Prostate gland (tissue), 2 donors: ENCODE data around the gene MUC2. TPM values are rescaled to one million over a fixed set of nuclear protein-coding genes. Genes with fewer than 3 reads are reported as not detected.

Experiments
- DNase-seq: peaks from one replicate; pipeline ENCODE4 v3.0.0-alpha.2; 2019; ENCODE audit warnings: low spot score
- H3K27ac ChIP-seq, 2 donors: fragments of 200-600 bp; sonication (generic); 2 replicates each; pipeline ENCODE4 v1.5.1; 2017 to 2019
- H3K27me3 ChIP-seq: fragments of 200-600 bp; sonication (generic); replicated peaks from 2 replicates; pipeline ENCODE4 v1.5.1; 2019; ENCODE audit not compliant: insufficient read depth
- H3K36me3 ChIP-seq, 2 donors: fragments of 200-600 bp; sonication (generic); 1 replicate in 1 of 2; 2 replicates in 1 of 2; pipeline versions ENCODE4 v1.5.1 to v1.8.1; 2017 to 2019
- H3K4me1 ChIP-seq: fragments of 200-600 bp; sonication (generic); replicated peaks from 2 replicates; pipeline ENCODE4 v1.5.1; 2019
- H3K4me3 ChIP-seq, 2 donors: fragments of 200-600 bp; sonication (generic); 2 replicates each; pipeline ENCODE4 v1.5.1; 2017 to 2019
- H3K9me3 ChIP-seq: fragments of 200-600 bp; sonication (generic); 2 replicates; pipeline ENCODE4 v1.5.1; 2017
- POLR2A ChIP-seq: fragments of 450-650 bp; IDR thresholded peaks from one replicate; pipeline ENCODE4 v1.6.1; 2016; ENCODE audit warnings: antibody characterized with exemption, mild to moderate bottlenecking
- POLR2AphosphoS5 ChIP-seq: sonication (generic); formaldehyde crosslinking; IDR thresholded peaks from one replicate; pipeline ENCODE4 v1.6.1; 2017; ENCODE audit warnings: antibody characterized with exemption
- WGBS: methylation state at CpG from one replicate; pipeline ENCODE4 v1.1.5; 2018; 5-methylcytosine and 5-hydroxymethylcytosine counted together
- intact Hi-C: fragments of 100-400 bp; cut with DNase I; formaldehyde crosslinking; loops from one replicate; pipeline ENCODE4 v1.14.2; 2022
- total RNA-seq, 2 donors: library from RNA; depleted of rRNA; stranded (reverse); fragments of >200 nt; gene quantifications; one replicate each; pipeline ENCODE4 v1.1.0, GENCODE V29; 2016
- TF ChIP-seq, protein P1 (sequence below), 4 experiments: fragments of 200-600 bp in 2 of 4; fragments of 450-650 bp in 2 of 4; sonication (generic) in 2 of 4; IDR thresholded peaks; 1 replicate in 3 of 4; 2 replicates in 1 of 4; pipeline ENCODE4 v1.5.1; 2016 to 2019; ENCODE audit warnings: antibody characterized with exemption in 4 of 4, mild to moderate bottlenecking in 2 of 4, moderate library complexity in 2 of 4

Gene MUC2
- total RNA-seq, 2 donors from 2014 or later: 0.11 TPM; not detected in 1

DNA sequence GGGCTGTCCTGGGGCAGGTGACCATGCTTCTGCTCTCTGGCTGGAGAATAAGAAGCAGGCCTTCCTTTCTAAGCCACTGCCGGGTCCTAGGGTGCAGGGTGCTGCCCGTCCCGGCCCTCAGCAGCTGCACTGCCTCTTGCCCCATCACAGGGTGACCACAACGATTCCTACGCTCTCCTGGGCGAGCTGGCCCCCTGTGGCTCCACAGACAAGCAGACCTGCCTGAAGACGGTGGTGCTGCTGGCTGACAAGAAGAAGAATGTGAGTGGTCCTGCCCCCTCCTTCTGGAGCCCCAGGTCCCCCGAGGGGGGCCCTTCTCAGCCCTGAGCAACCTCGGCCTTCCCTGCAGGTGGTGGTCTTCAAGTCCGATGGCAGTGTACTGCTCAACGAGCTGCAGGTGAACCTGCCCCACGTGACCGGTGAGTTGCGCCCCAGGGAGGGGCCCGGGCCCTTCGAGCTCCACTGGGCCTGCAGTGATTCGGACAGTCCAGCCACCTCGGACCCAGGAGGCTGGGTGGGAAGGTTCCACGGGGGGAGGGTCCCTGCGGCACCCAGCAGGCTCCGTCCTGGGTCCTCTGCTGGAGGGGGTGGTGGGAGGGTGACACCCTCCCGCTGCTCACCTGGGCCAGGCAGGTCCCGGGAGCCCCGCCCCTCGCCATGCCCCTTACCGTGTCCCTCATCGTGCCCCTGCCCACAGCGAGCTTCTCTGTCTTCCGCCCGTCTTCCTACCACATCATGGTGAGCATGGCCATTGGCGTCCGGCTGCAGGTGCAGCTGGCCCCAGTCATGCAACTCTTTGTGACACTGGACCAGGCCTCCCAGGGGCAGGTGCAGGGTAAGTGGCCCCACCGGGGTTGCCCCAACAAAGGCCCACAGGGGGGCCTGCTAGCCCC lies 8.3 kb downstream of the MUC2 start:
- TF ChIP-seq, protein P1, sequence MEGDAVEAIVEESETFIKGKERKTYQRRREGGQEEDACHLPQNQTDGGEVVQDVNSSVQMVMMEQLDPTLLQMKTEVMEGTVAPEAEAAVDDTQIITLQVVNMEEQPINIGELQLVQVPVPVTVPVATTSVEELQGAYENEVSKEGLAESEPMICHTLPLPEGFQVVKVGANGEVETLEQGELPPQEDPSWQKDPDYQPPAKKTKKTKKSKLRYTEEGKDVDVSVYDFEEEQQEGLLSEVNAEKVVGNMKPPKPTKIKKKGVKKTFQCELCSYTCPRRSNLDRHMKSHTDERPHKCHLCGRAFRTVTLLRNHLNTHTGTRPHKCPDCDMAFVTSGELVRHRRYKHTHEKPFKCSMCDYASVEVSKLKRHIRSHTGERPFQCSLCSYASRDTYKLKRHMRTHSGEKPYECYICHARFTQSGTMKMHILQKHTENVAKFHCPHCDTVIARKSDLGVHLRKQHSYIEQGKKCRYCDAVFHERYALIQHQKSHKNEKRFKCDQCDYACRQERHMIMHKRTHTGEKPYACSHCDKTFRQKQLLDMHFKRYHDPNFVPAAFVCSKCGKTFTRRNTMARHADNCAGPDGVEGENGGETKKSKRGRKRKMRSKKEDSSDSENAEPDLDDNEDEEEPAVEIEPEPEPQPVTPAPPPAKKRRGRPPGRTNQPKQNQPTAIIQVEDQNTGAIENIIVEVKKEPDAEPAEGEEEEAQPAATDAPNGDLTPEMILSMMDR (IDR thresholded peaks at IDR 0.05): no peak
- TF ChIP-seq POLR2AphosphoS5: no peak
- TF ChIP-seq POLR2A: no peak
- WGBS: 77% methylated on average over 24 of the region's 33 CpGs
- H3K27ac ChIP-seq: no peak overlapping the region
- no peaks in the 10 kb centered on the region for H3K36me3 ChIP-seq
- H3K4me1 ChIP-seq: no peaks in the 10 kb centered on the region
- intact Hi-C loops: no loop called here
- no peak for DNase-seq
- no peak overlapping the region for H3K4me3 ChIP-seq
- H3K27me3 ChIP-seq: no peaks in the 10 kb centered on the region
- no peaks in the 10 kb centered on the region for H3K9me3 ChIP-seq

DNA sequence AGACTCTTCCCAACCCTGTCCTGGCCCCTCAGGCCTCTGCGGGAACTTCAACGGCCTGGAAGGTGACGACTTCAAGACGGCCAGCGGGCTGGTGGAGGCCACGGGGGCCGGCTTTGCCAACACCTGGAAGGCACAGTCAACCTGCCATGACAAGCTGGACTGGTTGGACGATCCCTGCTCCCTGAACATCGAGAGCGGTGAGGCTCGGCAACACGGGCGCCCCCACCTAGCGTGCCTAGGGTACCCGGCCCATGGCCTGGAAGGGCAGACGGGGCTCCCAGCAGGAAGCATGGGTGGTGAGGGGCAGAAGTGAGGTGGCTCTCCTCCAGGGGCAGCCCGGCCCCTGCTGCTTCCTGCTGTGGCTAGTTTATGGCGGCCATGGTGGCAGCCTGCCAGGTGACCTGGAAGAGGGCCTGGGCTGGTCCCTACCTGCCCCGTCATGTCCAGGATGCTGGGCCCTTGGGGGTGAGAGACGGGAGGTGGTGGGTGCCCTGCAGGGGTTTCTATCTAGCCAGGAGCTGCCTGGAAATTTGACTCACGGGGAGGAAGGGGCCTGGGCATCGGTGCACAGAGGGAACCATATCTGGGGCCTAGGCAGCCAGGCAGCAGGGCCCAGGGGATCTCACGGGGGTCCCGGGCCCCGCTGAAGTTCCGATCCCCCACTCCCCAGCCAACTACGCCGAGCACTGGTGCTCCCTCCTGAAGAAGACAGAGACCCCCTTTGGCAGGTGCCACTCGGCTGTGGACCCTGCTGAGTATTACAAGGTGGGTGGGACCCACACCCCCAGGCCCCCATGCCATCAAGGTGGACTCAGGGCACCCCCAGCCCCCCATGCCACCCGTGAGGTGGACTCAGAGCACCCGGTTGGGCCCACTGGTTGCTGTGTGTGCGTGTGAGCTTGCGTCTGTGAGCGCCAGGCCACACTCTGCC lies 9.2 kb downstream of the MUC2 start:
- intact Hi-C loops: no loop called here
- no peaks in the 10 kb centered on the region for H3K9me3 ChIP-seq
- H3K27ac ChIP-seq: no peak overlapping the region
- 42% methylated on average over 34 of the region's 34 CpGs for WGBS
- no peaks in the 10 kb centered on the region for H3K27me3 ChIP-seq
- DNase-seq: no peak
- H3K36me3 ChIP-seq: no peaks in the 10 kb centered on the region
- no peak overlapping the region for H3K4me3 ChIP-seq
- H3K4me1 ChIP-seq: no peaks in the 10 kb centered on the region
- no peak for TF ChIP-seq POLR2AphosphoS5
- TF ChIP-seq, protein P1 (IDR thresholded peaks at IDR 0.05): no peak
- no peak for TF ChIP-seq POLR2A

DNA sequence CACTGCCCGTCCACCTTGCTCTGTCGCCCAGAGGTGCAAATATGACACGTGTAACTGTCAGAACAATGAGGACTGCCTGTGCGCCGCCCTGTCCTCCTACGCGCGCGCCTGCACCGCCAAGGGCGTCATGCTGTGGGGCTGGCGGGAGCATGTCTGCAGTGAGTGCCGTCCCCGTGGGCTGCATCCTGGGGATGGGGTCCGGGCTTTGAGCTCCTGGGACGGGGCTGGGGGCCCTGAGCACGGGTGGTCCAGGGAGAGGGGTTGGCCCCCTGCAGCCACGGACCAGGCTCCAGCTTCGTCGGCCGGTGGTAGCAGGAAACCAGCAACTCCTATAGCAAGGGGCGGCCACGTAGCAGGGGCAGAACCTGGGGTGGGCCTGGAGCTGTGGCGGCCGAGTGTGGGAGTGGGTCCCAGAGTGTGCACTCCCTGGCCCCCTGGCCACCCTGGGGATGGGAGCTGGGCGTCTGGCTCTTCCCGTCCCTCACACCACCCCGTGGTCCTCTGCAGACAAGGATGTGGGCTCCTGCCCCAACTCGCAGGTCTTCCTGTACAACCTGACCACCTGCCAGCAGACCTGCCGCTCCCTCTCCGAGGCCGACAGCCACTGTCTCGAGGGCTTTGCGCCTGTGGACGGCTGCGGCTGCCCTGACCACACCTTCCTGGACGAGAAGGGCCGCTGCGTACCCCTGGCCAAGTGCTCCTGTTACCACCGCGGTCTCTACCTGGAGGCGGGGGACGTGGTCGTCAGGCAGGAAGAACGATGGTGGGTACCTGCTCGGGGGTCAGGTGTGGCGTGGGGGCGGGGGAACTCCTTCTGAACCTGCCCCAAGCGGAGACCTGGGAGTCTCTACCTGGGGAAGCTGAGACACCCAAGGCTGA lies 10.1 kb downstream of the MUC2 start:
- Histone ChIP-seq H3K4me3 (no peak overlapping the region), H3K27me3 (no peaks in the 10 kb centered on the region), H3K4me1 (no peaks in the 10 kb centered on the region), H3K27ac (no peak overlapping the region), H3K9me3 (no peaks in the 10 kb centered on the region), H3K36me3 (no peaks in the 10 kb centered on the region)
- intact Hi-C loops: no loop called here
- no peak for DNase-seq
- WGBS: 62% methylated on average over 49 of the region's 49 CpGs
- TF ChIP-seq, protein P1 (IDR thresholded peaks at IDR 0.05): no peak
- TF ChIP-seq POLR2A (no peak), POLR2AphosphoS5 (no peak)

DNA sequence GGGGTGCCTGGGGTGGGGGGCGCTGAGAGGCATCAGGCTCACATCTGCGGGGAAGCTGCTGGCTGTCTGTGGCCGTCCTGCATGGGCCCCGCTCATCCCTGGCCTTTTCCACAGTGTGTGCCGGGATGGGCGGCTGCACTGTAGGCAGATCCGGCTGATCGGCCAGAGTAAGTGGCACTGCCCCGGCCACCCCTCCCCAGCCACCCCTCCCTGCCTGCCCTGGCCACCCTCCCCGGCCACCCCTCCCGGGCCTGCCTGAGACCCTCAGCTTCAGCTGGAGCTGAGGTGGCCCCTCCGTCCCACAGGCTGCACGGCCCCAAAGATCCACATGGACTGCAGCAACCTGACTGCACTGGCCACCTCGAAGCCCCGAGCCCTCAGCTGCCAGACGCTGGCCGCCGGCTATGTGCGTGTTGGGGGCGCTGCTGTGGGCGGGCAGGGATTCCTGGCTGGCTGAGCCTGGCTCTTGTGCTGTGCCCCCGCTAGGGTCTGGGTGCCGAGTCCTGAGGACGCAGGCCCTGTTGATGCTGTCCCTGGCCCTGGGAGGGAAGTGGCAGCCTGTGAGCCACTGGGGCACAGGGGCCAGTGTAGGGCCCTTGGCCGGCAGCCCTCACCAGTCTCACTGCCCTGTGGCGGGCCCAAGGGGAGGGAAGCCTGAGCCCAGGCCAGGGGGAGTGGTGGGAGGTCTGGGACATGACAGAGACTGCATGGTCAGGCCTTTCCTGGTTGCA lies 10.9 kb downstream of the MUC2 start:
- DNase-seq: no peak
- Histone ChIP-seq H3K36me3 (no peaks in the 10 kb centered on the region), H3K4me1 (no peaks in the 10 kb centered on the region), H3K27ac (no peak overlapping the region), H3K9me3 (no peaks in the 10 kb centered on the region), H3K27me3 (no peaks in the 10 kb centered on the region), H3K4me3 (no peak overlapping the region)
- intact Hi-C loops: no loop called here
- TF ChIP-seq, protein P1 (IDR thresholded peaks at IDR 0.05): no peak
- TF ChIP-seq POLR2AphosphoS5: no peak
- no peak for TF ChIP-seq POLR2A
- WGBS: 88% methylated on average over 22 of the region's 26 CpGs
